A673 (cell line): ENCODE data around the gene RTL1. TPM values are rescaled to one million over a fixed set of nuclear protein-coding genes. Genes with fewer than 3 reads are reported as not detected.
A peak's percentile ranks its signal among the peaks of the same experiment; 100 is the strongest.

Source experiments
- BruUV-seq: library from RNA; stranded (reverse); fragments of 400-500 nt; replicated peaks from 2 replicates; lab custom pipeline; 2021; lab: Mats Ljungman, UMichigan
- CTCF ChIA-PET: fragments of 300-600 bp; sonication (Branson Sonifier 250); formaldehyde crosslinking; loops from one replicate; lab custom pipeline; 2022; ENCODE audit warnings: antibody characterized with exemption; lab: Charles Lee
- POLR2A ChIA-PET: fragments of 300-600 bp; sonication (Branson Sonifier 250); formaldehyde crosslinking; loops from one replicate; lab custom pipeline; 2022; ENCODE audit warnings: antibody characterized with exemption; ENCODE audit not compliant: low non-redundant PET; lab: Charles Lee
- DNase-seq: peaks from one replicate; pipeline ENCODE4 v3.0.0-alpha.2; 2015; ENCODE audit warnings: low spot score
- H3K27ac ChIP-seq: fragments of 200-600 bp; sonication (generic); 2 replicates; pipeline ENCODE4 v1.5.1; 2016; ENCODE audit warnings: mixed run types, low read depth, mild to moderate bottlenecking, mixed read lengths, antibody characterized with exemption, low read length; ENCODE audit not compliant: poor library complexity, severe bottlenecking
- H3K27me3 ChIP-seq: fragments of 200-600 bp; sonication (generic); replicated peaks from 2 replicates; pipeline ENCODE4 v1.6.1; 2017; ENCODE audit warnings: mixed run types, low read depth, mild to moderate bottlenecking, mixed read lengths, antibody characterized with exemption, low read length; ENCODE audit not compliant: insufficient read depth, poor library complexity
- H3K36me3 ChIP-seq: fragments of 200-600 bp; sonication (generic); 2 replicates; pipeline ENCODE4 v1.6.1; 2016; ENCODE audit warnings: mixed run types, mild to moderate bottlenecking, mixed read lengths, antibody characterized with exemption, low read length; ENCODE audit not compliant: insufficient read depth, poor library complexity, severe bottlenecking
- H3K4me1 ChIP-seq: fragments of 200-600 bp; sonication (generic); 2 replicates; pipeline ENCODE4 v1.6.1; 2017; ENCODE audit warnings: mixed run types, mild to moderate bottlenecking, mixed read lengths, antibody characterized with exemption, low read length; ENCODE audit not compliant: insufficient read depth, poor library complexity, severe bottlenecking
- H3K4me3 ChIP-seq: fragments of 200-600 bp; sonication (generic); 2 replicates; pipeline ENCODE4 v1.5.1; 2016; ENCODE audit warnings: low read depth, mixed run types, mild to moderate bottlenecking, mixed read lengths, low read length; ENCODE audit not compliant: poor library complexity, severe bottlenecking
- H3K9me3 ChIP-seq: fragments of 200-600 bp; sonication (generic); 2 replicates; pipeline ENCODE4 v1.6.1; 2016; ENCODE audit warnings: mixed run types, low read depth, mild to moderate bottlenecking, mixed read lengths, antibody characterized with exemption, low read length; ENCODE audit not compliant: poor library complexity, severe bottlenecking
- EZH2 ChIP-seq: fragments of 200-600 bp; sonication (generic); IDR thresholded peaks from 2 replicates; pipeline ENCODE4 v1.6.1; 2017; ENCODE audit warnings: borderline replicate concordance, low read depth, mild to moderate bottlenecking, mixed read lengths, antibody characterized with exemption, low read length; ENCODE audit not compliant: poor library complexity, severe bottlenecking
- intact Hi-C: fragments of 100-400 bp; cut with micrococcal nuclease; formaldehyde crosslinking; loops from one replicate; pipeline ENCODE4 v1.10.0; 2022; ENCODE audit not compliant: unreplicated experiment
- total RNA-seq: library from RNA; stranded (reverse); gene quantifications from 2 replicates; pipeline ENCODE4 v1.2.3, GENCODE V29; 2021
- TF ChIP-seq, protein P1 (sequence below): fragments of 300-800, 200-600 bp; sonication (generic); conservative IDR thresholded peaks from 2 replicates; pipeline ENCODE4 v1.5.1; 2017; ENCODE audit warnings: low read depth, mild to moderate bottlenecking, antibody characterized with exemption, low read length, moderate library complexity, mixed read lengths

Gene RTL1
- total RNA-seq, 1 experiment from 2014 or later: 0.09 TPM

GRCh38 chr14:100834794-100835547 is 68.6 kb downstream of the RTL1 start:
- BruUV-seq: no TSS peak
- intact Hi-C loops: no loop called here
- H3K4me1 ChIP-seq: peaks cover 12% of the 10 kb centered on the region
- no peak for TF ChIP-seq EZH2
- TF ChIP-seq, protein P1, sequence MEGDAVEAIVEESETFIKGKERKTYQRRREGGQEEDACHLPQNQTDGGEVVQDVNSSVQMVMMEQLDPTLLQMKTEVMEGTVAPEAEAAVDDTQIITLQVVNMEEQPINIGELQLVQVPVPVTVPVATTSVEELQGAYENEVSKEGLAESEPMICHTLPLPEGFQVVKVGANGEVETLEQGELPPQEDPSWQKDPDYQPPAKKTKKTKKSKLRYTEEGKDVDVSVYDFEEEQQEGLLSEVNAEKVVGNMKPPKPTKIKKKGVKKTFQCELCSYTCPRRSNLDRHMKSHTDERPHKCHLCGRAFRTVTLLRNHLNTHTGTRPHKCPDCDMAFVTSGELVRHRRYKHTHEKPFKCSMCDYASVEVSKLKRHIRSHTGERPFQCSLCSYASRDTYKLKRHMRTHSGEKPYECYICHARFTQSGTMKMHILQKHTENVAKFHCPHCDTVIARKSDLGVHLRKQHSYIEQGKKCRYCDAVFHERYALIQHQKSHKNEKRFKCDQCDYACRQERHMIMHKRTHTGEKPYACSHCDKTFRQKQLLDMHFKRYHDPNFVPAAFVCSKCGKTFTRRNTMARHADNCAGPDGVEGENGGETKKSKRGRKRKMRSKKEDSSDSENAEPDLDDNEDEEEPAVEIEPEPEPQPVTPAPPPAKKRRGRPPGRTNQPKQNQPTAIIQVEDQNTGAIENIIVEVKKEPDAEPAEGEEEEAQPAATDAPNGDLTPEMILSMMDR: no peak
- no peak for DNase-seq
- ChIA-PET CTCF (no interaction called here), POLR2A (no interaction called here)
- peaks cover 2% of the 10 kb centered on the region for H3K36me3 ChIP-seq
- H3K4me3 ChIP-seq: no peak overlapping the region
- no peaks in the 10 kb centered on the region for H3K9me3 ChIP-seq
- H3K27me3 ChIP-seq: no peaks in the 10 kb centered on the region
- no peak overlapping the region for H3K27ac ChIP-seq

DNA sequence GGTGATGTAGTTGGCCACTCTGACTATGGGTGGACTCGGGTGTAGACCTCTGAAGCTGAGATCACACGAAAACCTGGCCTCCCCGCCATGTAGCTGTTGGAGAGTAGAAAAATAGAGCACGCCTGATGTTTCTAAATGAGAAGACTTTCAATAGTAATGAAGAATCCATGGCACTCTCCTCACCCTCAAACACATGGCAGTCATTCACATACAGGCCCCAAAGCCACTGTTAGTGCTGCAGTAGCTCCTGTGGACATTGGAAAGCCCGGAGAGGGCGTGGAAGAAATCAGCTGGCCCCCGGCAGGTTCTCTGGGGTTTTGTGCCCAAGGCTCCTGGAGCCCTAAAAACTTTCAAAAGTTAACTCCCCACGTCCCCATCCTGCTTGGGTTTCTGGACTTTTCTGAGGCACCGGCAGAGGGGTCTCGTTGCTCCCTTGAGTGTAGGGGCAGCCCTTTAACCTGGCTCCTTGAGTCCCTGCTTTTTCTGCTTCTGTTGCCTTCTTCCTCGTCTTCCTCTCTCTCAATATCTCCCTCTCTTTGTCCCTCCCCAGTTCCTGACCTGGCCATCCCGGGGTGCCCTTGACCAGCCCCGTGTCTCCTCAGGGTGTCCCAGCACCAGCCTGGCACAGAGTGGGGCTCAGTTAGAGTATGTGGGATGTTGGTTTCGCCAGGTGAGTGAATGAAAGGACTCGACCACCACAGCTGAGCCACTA is 69.3 kb downstream of the RTL1 start:
- CTCF ChIA-PET: no interaction called here
- POLR2A ChIA-PET: no interaction called here
- Histone ChIP-seq H3K4me1 (peaks cover 12% of the 10 kb centered on the region), H3K9me3 (no peaks in the 10 kb centered on the region), H3K4me3 (no peak overlapping the region), H3K27ac (no peak overlapping the region), H3K36me3 (peaks cover 2% of the 10 kb centered on the region), H3K27me3 (no peaks in the 10 kb centered on the region)
- TF ChIP-seq, protein P1: no peak
- TF ChIP-seq EZH2: no peak
- no peak for DNase-seq
- no TSS peak for BruUV-seq
- intact Hi-C loops: no loop called here

GRCh38 chr14:100832311-100832960 is 71.1 kb downstream of the RTL1 start:
- ChIA-PET CTCF (no interaction called here), POLR2A (no interaction called here)
- peaks cover 2% of the 10 kb centered on the region for H3K36me3 ChIP-seq
- no peak overlapping the region for H3K27ac ChIP-seq
- BruUV-seq: TSS peak; percentile 3
- no peaks in the 10 kb centered on the region for H3K9me3 ChIP-seq
- TF ChIP-seq EZH2: no peak
- TF ChIP-seq, protein P1: no peak
- intact Hi-C loops: no loop called here
- peaks cover 12% of the 10 kb centered on the region for H3K4me1 ChIP-seq
- no peak overlapping the region for H3K4me3 ChIP-seq
- no peaks in the 10 kb centered on the region for H3K27me3 ChIP-seq
- DNase-seq: no peak
